DMS 273 (cell line): ENCODE measurements around the gene USP24.

Source experiments
- DNase-seq: peaks from one replicate; lab custom pipeline; 2025; ENCODE audit not compliant: unreplicated experiment; lab: John Stamatoyannopoulos, UW

The USP24 gene

DNA sequence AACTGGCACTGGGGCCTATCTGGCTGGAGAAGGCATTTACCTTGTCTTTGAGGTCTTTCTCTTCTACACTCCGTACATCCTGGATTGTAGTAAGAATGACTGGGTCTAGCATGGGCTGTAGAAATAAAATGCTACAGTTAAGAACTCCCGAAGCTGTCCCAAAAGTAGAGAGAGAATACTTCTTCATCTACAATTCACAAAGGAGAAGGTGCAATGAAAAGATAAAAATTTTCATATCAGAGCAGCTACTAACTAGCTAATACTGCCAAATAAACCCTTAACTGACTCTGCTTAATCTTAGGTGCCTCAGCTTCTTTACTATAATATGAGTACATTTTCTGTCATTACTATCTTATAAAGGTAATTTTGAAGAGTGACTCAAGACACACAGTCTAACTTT, 55.6 kb downstream of the USP24 start:
- no peak for DNase-seq

DNA sequence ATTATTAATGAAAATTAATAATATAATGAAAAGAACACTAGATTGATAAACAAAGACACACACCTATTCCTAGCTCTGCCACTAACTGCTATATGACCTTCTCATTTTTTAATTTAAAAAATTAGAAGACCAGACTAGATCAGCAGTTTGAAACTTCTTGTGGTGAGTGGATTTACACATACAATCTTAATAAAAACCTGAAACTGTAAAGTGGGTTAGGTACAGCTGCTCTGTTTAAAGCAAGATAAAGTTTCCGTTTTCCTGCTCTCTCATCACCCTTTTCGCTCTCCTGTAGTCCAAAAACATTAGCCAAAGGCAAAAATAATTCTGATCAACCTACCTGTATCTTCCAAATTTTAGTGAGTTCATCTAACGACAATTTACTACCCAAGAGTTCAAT, 58.6 kb downstream of the USP24 start:
- DNase-seq, result no peak

DNA sequence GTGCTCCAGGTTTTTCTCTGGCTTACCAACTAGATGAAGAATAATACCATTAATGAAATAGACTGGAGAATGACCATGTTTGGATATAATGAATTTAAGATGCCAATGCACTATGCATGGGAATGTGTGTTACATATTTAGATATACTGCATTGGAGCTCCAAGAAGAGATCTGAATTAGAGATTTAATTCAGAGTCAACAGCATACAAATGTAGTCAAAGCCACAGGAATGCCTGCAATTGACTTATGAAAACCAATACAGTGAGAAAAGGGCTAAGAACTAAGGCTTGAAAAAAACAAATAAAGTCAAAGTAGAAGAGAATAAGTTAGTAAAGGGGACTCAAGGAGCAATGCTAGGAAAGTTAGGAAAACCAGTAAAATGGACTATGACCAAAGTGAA, 59.1 kb downstream of the USP24 start:
- no peak for DNase-seq

DNA sequence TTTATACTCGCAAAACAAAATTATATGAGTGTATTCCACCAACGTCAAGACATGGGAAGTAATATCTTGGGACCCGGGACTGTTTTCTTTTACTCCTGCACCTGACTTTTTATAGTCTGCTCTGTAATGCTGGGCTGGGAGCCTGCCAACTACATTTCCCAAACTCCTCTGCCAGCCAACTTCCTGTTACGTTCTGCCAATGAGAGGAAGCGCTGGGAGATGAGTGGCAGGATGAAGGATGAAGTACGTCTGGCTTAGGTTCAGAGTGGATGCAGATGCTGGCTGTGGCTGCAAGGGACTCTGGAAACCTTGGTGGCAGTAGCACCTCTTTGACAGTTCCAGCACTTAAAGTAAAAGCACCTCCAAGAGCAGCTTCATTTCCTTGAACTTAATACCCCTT, 59.6 kb downstream of the USP24 start:
- peak; percentile 34 for DNase-seq

DNA sequence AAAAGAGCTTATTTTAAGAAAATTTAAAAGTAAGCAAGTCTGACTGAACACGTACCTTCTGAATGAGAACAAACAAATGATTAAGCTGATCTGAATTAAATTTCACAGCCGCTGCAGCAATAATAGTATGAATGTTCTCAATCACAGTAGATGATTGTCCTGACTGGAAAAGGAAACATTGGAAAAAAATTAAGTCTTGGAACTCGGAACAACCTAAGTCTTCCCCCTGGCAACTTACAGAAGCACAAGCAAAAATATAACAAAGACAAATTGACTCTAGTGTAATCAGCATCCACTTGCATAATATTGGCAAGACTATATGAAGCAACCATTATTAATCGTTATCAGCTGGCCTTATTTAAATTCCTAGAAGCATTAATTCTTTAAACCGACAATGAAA, 60.5 kb downstream of the USP24 start:
- DNase-seq, result no peak

DNA sequence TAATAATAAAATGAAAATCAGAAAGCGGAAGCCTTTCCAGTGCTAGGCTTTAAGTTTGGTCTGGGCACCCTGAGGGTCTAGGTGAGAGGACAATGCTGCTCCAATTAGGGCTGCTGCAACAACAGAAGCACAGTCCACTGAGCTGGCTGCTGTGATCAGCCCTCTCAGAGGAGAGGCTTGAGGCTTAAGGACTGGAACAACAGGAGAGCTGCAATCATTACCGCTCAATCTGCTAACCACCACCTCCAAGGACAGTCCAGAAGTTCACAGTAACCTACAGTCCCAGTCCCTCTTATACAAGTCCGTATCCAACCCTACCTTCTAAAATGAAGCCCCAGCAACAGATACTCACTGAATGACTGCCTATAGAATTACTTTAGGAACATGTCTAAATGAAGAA, 62.1 kb downstream of the USP24 start:
- no peak for DNase-seq

DNA sequence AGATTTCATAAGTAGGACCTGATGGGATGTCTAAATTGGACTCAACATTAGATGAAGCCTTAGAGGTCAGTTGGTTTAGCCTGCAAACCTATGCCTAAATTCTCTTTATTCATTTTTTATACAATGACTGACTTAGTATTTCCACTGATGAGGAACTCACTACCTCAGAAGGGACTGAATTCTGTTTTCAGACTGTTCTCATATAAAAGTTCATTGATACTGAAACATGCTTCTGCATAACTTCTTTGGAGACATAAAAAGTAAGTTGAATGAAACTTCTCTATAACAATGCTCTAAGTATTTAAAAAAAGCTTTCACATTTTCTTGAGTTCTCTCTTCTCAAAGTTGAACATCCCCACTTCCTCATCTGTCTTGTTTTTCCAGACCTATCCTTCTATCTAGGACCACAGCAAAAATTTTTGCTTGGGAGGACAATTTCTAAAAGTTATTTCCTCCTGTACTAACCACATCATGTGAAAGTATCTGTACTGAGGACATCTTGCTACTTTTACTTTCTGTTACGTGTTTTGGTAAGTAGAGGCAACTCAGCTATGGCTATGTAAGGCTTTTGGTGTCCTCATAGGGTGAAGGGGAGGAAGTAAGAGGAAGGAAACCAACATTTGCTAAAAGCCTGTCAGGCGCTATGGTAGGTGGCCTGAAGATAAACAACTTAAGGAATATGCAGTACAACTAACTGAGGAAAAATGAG, 64.1 kb downstream of the USP24 start:
- no peak for DNase-seq

DNA sequence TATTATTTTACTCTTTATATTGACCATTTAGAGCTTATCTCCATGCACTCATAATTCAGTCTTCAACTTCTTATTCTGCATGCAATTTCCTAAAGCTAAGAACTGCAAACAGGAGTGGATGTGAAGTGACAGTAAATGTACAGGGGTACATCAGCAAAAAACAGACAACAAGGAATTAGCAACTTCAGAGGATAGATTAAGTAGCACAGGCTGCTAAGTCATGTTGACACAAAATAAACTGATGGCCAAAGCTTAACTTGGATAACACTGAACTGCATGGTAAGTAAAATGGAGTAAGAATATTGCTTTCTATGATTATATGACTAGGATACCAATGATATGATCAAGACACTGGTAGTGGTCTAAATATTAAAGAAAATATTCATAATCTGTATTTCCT, 66.5 kb downstream of the USP24 start:
- DNase-seq, result no peak

DNA sequence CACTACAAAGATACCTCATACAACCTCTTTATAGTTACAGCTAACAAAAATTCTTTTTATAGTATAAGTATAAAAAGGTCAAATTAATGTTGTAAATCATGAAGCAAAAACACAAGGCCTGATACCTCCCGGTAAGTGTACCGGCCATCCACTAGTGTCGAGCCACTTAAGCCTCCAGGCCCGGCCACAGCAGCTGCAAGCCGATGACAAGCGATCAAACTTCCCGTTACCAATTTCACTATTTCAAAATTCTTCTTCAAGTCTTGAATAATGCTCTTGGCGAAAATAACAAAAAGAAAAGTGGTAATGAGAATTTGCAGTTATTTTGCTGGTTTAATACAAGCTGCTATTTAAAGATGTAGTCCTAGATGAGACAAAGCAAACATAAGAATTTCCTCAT, 67.6 kb downstream of the USP24 start:
- no peak for DNase-seq

DNA sequence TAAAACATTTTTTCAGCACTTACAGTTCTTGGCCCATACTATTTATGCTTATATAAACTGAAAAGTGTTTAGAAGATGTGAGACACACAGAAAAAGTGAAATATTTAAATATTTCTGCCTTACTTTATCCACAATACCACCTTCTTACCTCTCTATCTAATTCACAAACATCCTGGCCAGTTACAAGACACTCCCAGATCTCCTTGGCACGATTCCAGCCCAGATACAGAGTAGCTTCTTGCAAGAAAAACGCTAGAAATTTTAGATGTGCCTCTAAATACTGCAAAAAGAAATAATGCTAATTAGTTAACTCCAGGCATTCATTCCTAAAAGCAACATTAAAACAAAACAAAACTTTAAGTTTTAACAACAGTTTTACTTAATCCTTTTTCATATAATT, 68.4 kb downstream of the USP24 start:
- DNase-seq, result peak; percentile 35

DNA sequence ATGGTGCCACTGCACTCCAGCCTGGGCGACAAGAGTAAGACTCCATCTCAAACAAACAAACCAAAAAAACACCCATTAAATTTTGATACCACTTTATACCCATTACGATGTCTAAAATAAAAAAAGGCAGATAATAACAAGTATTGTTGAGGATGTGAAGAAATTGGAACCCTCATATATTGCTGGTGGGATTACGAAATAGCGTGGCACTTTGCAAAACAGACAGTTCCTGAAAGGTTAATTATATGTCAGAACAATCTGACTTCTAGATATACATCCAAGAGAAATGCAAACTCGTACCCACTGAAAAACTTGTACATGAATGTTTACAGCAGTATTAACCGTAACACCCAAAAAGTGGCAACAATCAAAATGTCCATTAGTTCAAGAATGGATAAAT, 70.3 kb downstream of the USP24 start:
- DNase-seq, result no peak

DNA sequence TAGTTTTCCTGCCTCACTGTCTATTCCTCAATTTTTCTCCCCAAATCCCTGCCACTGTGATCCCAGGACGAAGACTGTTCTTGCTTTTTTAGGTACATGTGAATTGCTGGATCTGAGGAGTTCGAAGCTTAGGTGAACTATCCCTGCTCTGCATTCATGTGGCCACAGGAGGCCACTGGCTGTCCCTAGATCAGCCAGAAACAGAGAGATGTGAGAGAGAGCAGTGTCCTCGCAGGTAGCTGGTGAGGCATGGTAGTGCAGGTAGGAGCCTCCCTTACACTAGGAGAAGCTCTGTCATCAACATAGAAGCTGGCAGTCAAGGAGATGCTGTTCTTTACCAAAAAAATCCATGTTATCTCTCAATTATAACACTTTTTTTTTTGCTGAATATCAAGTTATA, 71.5 kb downstream of the USP24 start:
- DNase-seq, result peak; percentile 29

DNA sequence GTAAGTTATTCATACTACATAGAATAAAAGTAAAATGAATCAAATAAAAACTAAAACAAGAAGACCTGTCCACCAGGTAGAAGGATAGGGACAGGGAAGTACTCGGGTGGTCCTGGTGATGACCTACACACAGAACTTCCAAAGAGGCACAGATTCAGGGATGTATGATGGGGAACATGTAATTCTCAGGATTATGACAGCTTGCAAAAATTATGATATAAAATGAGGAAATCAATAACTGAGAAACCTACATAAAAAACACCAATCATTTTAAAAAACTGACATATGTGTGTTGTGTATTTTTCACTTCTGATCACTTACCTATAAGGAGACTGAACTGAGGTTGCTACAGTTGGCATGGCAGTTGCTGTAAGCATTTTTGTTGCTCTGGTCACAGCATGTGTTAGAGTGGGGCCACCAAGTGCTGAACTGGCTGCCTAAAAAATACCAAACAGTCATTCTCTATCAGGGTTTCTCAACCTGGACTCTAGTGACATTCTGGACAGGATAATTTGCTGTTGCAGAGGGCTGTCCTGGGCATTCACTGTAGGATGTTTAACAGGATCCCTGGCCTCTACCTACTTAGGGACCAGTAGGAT, 73.8 kb downstream of the USP24 start:
- DNase-seq, result no peak

DNA sequence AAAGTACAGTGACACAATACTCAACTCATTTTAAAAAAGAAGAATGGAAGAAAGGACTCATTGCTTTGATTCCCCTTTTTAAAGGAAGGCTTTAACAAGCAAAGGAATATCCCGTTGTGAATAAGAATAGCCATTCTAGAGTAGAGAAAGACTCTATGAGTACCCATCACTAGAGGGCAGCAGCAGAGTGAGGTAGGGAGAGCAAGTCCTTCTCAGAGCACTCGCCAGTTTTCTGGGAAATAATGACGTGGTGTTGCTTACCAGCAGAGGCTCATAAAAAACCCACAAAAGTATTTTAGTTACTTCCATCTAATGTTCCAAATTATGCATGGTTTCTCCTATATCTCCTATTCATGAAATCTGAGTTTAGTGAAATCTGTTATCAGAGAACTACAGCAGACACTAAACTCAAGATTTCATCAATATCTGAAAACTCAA, 74.6 kb downstream of the USP24 start:
- peak; percentile 90 for DNase-seq

DNA sequence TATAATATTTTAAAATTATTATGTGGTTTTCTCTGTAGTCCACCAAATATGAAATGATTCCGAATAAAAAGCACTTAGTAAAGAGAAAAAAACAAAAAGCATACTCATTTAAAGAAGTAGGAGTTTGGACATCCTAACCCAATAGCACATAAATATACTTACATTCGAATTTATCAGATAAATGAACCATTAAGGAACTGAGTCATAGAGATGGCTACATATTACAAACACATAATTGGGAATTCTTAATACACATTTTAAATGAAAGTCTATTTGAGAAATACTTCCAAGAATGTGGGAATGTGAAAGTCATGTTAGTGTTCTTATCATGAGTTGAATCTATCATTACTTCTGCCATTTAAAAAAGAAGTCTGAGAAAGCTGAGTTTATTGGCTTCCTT, 75.0 kb downstream of the USP24 start:
- DNase-seq, result no peak

DNA sequence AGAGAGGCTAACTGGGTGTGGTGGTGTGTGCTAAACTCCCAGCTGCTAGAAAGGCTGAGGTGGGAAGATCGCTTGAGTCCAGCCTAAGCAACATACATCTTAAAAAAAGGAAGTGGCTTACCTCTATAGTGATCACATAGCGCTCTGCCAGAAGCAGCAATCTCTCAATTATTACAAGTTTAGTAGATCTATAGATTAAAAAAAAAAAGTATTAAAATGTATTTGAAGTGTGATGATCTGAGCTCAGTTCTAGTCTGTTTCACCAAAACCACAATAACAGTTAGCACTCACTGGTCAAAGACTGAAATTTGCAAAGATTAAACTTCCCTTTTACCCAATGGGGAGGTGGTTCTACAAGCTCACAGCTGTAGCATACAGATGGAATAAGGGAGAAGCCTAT, 76.3 kb downstream of the USP24 start:
- no peak for DNase-seq

DNA sequence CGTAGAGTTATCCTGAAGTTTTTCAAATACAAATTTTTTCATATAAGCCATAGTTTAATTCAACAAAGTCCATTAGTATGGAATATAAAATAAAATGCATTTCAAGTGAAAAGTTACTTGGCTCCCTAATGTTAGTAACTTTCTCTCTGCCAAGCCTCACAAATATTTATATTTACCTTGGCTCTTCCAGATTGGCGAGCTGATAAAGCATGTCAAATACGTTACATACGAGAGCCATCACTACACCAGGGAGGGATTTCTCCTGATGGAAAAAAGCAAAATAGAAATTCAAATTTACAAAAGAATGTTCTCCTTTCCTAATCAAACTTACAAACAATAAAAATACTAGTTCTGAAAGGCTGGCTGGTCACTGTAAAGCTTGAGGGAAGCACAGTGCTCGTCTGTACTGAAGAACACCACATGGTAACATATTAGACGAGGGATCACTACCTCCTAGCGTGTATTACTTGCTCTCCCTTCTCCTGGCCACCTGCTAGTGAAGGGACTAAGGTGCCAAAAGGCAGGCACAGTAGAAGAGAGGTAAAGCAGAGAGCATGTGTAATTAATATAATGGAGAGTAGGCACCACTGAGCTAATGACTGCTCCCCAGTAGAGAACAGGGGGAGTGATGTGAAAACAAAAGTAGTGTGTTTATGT, 80.9 kb downstream of the USP24 start:
- no peak for DNase-seq

DNA sequence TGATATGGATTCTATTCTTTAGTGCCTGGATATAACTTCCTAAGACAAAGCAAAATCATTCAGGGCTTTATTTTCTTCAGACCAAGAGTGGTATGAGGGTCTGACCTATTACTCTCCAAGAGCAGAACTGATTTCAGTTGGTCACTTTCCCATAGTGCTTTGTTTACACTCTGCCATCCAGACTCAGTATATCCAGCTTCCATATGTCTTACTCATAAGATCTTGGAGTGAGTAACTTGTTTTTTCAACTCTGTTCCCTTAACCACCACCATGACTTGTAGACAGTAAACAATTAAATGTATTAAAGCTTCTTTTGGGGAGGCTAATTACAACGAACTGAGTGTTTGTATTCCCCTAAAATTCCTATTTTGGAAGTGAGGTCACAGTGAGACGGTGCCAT, 83.4 kb downstream of the USP24 start:
- DNase-seq, result no peak

DNA sequence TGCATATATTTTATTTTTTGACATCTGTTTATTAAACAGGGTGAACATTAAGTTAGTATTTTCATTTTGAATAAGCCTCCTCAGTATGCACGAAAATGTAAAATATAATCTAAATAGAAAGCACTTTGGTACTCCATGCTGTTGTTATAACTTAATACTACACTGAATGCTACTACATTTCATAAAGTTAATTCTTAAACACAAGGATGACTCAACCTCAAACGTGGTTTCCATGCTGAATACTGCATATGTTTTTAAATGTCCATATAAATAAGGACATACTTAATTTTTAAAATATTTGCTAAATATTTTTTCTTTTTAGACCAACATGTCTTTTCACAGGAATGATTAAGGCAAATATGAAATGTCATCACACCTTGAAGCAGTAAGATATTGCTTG, 83.9 kb downstream of the USP24 start:
- no peak for DNase-seq

DNA sequence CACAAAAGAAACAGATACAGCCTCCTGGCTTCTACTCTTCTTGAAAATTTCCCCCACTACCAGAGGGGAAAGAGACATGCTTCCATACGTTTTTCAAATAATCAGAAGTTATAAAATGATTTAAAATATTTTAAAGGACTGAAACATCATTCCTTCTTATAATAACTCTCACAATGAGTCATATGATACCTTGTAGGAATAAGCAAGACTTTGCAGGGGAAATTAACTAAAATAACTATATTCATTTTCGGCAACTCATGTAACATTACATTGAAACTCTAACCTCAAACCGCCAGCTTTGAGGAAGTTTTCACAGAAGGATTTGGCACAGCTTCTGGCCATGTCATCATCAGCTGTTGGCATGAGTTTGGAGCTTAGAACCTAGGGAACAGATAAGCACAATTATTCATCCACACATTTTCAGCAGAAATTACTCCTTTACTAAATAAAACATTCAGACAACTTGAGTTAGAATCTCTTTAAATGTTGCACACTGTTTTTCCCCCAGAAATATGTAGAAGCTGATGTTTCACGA, 85.9 kb downstream of the USP24 start:
- DNase-seq, result no peak

DNA sequence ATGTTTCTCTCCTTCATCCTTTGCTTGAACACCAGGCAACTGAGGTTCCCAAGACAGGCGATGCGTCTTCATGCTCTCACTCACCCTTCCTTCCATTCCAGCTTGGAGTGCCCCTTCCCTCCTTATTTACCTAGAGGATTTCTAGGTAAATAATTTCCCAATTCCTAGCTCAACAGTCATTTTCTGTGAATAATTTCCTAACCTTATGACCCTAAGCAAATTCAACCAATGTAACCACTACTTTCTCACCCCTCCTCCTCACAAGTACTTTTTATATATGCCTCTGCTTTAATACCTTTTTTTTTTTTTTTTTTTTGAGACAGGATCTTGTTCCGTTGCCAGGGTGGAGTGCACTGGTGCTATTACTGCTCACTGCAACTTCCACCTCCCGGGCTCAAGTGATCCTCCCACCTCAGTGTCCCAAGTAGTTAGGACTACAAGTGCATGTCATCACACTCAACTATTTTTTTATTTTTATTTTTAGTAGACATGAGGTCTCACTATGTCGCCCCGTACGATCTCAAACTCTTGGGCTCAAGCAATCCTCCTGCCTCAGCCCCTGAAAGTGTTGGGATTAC, 86.7 kb downstream of the USP24 start:
- DNase-seq, result no peak

DNA sequence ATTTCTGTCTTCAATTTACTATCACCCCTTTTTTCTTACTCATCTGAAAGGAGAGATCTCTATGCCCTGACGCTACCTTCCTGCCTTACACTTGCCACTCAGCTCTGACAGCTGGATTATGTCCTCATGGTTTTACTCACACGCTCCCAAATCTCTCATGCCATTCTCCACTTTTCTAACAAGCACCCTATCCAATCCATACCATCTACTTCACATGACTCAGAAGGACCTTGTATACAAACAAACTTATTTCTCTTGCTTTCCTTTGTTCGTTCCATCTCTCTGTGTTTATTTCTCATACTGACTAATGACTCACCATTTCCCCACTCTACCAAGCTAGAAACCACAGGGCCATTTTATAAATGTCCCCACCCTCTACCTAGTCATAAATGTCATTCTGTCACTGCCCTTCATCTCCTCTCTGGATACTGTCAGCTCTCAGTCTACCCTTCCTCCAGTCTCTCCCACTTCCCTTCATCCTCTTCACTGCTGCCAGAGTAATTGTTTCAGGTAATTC, 87.3 kb downstream of the USP24 start:
- DNase-seq, result no peak
